ENCODE data around the gene HHIP.
"Not testable (repeated sequence)": the region's sequence is repeated elsewhere in the genome, so short reads cannot be mapped to it uniquely, and the experiment has no call there.

The HHIP gene

GRCh38 chr4:144757969-144758368, 112.0 kb downstream of the HHIP start:
- DNase-seq = no peak

- not testable (repeated sequence) for DNase-seq
These were observed 122.9 kb downstream of the HHIP start for GRCh38 chr4:144768809-144769208.

GRCh38 chr4:144778364-144778763, 132.4 kb downstream of the HHIP start:
- DNase-seq = no peak

- DNase-seq = no peak
These were observed 136.4 kb downstream of the HHIP start for GRCh38 chr4:144782345-144782744.

- no peak for DNase-seq
These were observed 140.0 kb downstream of the HHIP start for GRCh38 chr4:144785961-144786360.

GRCh38 chr4:144787365-144788258, 141.7 kb downstream of the HHIP start:
- no peak for DNase-seq

- no peak for DNase-seq
These were observed 142.5 kb downstream of the HHIP start for GRCh38 chr4:144788469-144788868.

GRCh38 chr4:144791933-144792332, 146.0 kb downstream of the HHIP start:
- DNase-seq = not testable (repeated sequence)
